SKM-1 (cell line): ENCODE measurements around the gene RAPGEF1.
A peak's percentile ranks its signal among the peaks of the same experiment; 100 is the strongest.
"Not testable (repeated sequence)": the region's sequence is repeated elsewhere in the genome, so short reads cannot be mapped to it uniquely, and the experiment has no call there.

Experiments used
- DNase-seq: peaks from one replicate; lab custom pipeline; 2025; ENCODE audit not compliant: unreplicated experiment; lab: John Stamatoyannopoulos, UW

Gene RAPGEF1

DNA sequence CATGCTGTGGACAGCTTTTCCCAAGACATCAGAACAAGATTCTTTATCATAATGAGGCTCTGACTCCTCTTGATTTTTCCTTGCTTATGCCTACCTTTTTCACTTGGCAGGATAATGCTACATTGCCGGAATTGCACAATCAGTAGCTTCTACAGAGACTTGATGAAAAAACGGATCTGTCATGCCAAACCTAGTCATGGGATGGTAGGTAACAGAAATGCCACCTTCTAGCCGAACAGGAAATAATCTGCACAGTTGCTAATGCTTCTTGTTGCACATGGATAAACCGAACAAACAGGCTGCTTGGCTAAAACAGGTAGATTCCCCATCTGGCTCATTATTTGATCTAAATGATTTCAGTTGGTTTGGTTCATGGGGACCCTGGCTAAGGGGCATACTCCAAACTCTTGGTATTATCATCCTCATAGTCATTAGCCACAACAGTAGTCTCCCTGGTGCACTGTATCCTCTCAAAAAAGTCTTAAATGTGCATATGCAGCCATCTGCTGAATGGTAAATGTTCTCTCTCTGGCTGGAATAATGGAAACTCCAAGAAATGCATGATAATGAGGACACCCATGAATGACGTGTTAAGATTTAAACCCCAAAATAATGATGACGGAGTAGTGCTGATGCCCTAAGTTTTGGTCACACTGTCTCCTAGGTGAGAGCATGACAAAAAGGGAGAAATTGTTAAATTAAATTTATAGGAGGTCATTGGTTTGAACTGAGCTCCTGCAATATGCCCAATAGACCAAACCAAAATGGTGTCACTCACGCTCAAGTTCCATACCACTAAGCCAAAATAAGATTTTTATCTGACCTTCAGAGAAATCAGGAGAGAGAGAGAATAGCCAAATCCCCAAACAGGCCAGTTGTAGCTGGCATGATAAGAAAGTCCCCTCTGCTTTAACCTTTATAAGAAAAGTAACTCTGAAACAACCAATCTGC lies 47.0 kb downstream of the RAPGEF1 start:
- DNase-seq, result no peak

DNA sequence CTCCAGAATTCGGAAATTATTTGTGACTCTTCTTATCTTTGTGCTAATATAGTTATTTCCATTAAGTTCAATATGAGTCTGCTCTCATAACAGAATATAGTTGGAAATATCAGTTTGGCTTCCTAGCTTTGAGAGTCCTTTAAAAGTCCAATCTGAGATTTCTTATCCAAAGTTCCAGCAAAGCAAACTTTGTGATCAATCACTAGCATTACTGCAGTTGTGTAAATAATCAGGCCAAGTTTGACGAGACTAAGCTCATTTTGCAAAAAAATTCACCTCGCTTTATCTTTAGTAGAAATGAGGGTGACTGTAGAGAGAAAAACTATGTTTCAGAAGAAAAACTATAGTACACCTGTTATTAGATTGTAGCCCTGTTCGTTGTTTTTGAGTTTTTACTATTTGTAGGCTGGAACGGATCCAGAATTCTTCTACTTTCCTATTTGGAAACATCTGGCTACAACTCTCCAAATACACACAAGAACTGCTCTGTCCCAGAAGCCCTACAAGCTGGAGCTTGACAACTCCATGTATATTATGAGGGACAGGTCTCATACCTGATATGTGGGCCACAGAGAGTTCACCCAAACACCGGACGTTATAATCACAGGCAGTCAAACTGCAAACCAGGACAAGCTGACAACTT lies 47.8 kb downstream of the RAPGEF1 start:
- DNase-seq, result no peak

DNA sequence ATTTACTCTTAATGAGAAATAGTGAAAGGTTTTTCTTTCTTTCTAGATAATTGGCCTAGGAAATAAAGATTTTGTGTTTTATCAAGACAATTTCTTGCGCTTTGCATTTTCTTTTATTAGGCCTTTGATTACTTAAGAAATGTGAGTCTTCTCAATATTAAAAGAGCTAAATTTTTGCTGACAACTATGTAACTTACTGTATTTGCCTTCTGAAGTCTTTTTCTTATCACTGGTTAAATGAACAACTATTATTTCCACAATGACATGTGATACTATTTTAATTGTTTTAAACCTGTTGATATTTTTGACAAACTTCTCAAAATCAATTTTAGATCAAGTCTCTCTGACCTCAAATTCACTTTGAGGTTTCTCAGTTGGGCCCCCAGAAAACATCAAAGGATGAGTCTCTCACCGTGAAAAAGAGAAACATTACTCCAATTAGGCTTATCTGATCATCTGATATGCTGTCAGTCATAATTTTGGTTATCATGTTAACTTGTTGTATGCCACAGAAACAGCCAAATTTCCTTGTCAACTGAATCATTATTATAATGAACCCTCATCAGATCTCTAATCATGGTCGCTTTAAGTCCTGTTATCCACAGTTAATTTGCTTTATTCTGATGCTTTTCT lies 48.8 kb downstream of the RAPGEF1 start:
- no peak for DNase-seq

GRCh38 chr9:131690462-131690861 lies 49.4 kb downstream of the RAPGEF1 start:
- no peak for DNase-seq

- DNase-seq, result no peak
Measured at GRCh38 chr9:131688377-131688776, 51.5 kb downstream of the RAPGEF1 start.

GRCh38 chr9:131685753-131686706 lies 53.8 kb downstream of the RAPGEF1 start:
- no peak for DNase-seq

DNA sequence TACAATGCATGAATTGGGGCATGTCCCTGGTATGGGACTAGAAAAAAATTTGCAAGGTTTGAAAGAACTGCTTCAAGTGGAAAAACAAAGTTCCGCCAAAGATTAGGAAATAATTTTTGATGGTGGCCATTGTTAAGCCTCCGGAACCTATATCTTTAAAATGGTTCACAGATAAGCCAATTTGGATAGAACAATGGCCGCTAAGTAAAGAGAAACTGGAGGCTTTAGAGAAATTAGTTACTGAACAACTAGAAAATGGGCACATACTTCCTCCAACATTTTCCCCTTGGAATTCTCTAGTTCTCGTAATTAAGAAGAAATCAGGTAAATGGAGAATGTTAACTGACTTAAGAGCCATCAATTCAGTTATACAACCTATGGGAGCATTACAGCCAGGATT lies 56.8 kb downstream of the RAPGEF1 start:
- DNase-seq, result not testable (repeated sequence)

DNA sequence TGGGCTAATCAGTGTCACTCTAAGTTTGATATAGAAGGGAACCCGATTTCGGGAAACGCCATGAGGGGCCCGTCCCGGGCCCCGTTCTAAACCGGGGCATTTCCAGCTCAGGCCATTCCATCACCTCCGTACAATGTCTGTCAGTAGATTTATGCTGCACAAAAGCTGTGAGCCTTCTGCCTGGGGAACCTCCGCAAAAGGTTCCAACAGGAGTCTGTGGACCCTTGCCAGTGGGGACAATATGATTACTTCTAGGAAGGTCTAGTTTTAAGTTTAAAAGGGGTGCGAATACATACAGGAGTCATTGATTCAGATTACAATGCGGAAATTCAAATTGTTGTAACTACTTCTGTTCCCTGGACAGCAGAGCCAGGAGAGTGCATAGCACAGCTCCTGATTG lies 57.6 kb downstream of the RAPGEF1 start:
- DNase-seq, result no peak

DNA sequence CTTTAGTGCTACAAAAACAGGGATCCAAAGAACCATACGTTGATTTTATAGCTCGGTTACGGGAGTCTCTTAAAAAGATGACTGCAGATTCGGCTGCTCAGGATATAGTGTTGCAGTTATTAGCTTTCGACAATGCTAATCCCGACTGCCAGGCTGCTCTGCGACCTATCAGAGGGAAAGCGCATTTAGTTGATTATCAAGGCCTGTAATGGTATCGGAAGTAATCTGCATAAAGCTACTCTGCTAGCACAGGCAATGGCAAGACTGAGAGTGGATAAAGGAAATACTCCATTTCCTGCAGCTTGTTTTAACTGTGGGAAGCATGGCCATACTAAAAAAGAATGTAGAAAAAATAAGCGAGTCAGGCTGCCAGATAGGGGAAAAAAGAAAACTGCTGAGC lies 58.0 kb downstream of the RAPGEF1 start:
- DNase-seq, result not testable (repeated sequence)

GRCh38 chr9:131681108-131681507 lies 58.8 kb downstream of the RAPGEF1 start:
- DNase-seq, result not testable (repeated sequence)

DNA sequence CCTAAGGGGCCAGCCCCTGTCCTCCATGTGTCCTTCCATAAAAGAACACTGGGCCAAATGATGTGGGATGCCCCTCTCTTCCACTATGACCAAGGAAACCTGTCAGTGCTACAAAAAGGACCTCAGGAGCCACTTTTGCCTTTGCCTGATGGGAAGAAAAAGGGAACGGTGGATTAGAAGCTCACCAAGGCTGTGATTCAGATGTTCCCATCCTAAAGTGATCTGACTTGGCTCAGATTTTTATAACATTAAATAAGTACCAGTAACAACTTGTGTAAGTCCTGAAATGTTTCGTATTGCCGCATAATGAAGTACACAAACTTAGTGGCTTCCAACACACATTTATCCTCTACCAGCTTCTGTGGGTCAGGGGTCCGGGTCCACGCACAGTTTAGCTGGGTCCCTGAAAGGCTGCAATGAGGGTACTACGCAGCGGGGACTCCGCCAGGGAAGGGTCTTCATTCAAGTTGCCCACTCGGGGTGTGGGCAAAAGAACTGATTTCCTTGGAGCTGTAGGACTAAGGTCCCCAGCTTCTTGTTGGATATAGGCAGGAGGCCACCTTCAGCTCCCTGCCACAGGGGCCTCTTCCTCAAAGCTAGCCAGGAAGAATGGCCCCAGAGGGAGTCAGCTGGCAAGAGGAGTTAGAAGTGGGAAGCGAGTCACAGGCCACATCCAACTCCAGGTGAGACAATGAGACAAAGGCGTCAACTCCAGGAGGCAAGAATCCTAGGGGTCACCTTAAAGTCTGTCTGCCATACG lies 60.4 kb downstream of the RAPGEF1 start:
- no peak for DNase-seq

DNA sequence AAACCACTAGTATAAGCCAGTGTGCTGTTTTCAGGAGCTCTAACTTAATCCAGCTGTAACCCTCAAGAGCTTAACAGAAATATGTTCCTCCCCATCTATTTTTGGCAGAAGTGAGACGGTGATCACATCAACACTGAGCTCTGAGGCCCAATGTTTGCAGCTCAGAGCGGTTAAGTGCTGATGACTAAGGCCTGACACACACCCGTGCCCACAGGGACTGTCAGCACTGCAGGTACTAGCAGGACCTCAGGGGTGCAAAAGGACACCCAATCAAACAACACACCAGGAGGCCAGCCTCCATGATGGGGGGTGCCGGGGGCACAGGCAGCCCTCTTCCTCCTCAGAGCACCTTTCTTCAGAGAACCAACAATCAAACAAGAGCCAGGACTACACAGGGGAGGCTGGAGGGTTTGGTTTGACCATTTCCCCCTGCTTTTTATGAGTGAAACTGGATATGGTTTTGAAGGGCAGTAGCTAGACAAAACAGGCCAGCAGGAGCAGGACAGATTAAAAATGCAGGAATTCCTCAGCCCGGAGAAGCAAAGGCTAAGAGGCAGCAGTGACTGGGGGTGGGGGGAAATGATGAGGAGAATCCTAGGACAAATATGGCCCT lies 61.3 kb downstream of the RAPGEF1 start:
- DNase-seq, result peak; percentile 70

DNA sequence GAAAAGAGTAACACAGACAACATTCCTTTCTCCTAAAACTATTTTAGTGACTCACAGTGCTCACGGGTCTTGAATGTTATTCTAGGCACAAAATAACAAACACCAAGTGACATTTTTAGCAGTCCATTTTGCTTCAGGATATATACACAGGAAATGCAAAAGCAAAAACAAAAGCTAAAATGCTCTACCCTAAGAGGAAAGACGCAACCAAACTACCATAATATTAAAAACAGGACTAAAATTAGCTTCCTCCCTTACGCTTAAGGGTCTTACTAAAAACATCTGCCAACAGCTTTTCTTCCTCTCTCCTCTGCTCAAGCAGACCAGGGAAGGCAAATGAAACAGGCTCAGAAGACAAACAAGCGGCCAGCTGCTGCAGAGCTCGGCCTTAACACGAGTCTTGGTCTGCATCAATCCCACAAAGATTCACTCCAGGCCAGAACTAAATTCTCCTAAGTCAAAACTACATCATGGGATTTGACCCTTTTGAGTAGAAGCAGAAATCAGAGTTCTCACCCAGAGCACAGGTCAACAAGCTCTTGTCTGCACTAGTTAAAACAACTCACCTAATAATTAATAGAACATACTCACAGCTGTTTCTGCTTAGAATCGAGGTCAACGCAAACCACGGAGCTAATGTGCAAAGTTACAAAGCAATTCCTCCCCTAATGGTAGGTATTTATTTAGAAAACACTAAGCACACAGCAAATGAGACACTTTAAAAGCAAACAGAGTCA lies 62.3 kb downstream of the RAPGEF1 start:
- DNase-seq, result no peak

DNA sequence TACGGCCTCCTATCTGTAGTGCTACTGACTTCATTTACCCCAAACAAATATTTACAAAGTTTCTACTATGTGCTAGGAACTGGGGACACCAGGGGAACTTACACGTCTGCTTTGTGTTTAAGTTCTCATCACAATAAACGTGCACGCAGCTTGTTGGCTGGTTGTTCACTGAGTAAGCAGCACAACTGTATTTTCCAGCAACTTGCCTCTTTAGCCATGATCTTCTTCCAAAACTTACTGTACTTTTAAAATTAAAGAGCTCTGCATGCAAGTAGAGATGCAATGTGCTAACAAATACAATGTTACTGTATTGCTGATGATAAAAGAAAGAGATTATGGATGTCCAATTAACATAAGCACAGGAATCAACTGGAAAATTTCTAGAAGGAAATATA lies 62.8 kb downstream of the RAPGEF1 start:
- no peak for DNase-seq

- no peak for DNase-seq
Measured at GRCh38 chr9:131676431-131676972, 63.4 kb downstream of the RAPGEF1 start.

- DNase-seq, result no peak
Measured at GRCh38 chr9:131675437-131676022, 64.3 kb downstream of the RAPGEF1 start.

DNA sequence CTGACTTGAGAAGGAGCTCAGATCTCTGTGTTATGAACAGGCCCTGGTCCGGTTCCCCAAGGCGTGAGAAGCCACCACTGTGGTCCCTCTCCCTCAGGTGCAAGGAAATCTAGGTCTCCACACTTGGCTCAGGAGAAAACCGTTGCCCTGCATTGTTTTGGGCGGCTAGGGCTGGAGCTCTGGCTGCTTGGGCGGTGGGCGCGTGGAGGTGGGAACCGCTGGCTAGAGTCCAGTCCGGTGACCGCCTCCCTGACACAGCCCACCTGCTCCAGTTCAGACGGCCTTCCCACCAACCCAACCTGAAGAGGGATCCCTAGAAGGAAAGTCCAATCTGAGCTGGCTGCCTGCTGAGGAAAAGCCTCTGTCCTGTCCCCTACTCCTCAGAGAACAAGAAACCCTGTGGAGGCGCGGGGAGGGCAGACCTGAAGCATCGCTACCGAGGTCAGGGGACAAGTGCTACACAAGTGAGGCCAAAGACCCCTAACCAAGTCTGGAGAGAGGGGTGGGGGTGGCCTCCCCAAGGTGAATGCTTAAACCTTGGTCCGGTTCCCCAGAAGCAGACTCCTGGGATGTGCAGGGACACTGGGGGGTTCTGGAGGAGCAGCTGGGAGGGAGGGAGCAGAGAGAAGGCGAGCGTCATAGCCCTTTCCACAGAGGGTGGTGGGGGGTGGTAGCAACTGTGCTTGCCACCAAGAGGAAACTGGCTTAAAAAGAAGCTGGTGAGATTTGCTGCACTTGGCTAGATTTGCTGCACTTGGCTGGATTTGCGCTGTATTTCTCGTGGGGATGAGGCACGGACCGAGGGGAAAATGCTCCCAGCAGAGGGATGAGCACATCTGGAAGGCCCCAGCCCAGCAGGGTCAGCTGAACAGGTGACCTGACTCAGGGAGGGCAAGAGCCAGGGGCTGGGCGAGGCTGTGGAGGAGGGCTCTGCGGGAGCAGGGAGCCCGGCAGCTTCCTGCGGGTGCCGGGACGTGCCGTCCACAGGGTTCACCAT lies 65.2 kb downstream of the RAPGEF1 start:
- DNase-seq, result no peak
